Subcutaneous adipose tissue (tissue), 4 donors: ENCODE results near the gene GFRA4. TPM values are rescaled to one million over a fixed set of nuclear protein-coding genes. Genes with fewer than 3 reads are reported as not detected.

Source experiments
- CTCF ChIP-seq: fragments of 450-650 bp; IDR thresholded peaks from one replicate; pipeline ENCODE4 v1.5.1; 2016; ENCODE audit warnings: low read depth, mild to moderate bottlenecking, control low read depth, antibody characterized with exemption, moderate library complexity
- total RNA-seq, 4 donors: library from RNA; depleted of rRNA; stranded (reverse); fragments of >200 nt; gene quantifications; one replicate each; pipeline ENCODE4 v1.1.0, GENCODE V29; 2016

Gene GFRA4, protein sequence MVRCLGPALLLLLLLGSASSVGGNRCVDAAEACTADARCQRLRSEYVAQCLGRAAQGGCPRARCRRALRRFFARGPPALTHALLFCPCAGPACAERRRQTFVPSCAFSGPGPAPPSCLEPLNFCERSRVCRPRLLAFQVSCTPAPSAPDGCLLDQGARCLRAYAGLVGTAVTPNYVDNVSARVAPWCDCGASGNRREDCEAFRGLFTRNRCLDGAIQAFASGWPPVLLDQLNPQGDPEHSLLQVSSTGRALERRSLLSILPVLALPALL
- not detected for total RNA-seq

DNA sequence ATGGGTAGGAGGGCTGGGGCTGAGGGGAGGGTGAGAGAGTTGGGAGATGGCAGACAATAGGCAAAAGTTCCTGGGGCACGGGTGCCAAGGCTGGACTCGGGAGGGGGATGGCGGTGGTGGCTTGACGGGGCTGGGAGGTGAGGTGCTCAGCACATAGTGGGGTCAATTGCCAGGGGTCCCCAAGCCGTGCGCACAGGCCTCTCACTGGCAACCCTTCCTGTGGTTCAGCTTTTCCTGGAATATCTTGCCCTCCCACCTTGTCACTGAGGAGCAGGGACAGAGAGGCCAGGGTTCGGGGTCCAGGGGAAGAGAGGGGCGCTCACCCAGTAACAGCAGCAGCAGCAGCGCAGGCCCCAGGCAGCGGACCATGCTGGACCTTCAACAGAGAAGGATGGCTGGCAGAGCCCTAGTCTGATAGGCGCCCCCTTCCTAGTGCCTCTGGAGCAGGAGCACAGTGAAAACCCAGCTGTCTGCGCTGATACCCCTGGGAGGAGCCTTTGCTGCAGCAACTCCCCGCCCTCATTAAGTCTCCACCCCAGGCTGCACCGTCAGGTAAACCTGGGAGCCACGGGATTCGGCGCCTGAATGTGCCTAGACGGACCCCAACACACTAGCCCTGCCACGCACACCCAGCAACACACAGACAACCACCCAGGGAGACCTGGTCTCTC, at the start of gene GFRA4:
Gene GFRA4, minus strand, starts transcription at position 369 of the 671 bp plus-strand sequence. Its CDS starts 0 bp downstream, at position 369.
- no peak for TF ChIP-seq CTCF

DNA sequence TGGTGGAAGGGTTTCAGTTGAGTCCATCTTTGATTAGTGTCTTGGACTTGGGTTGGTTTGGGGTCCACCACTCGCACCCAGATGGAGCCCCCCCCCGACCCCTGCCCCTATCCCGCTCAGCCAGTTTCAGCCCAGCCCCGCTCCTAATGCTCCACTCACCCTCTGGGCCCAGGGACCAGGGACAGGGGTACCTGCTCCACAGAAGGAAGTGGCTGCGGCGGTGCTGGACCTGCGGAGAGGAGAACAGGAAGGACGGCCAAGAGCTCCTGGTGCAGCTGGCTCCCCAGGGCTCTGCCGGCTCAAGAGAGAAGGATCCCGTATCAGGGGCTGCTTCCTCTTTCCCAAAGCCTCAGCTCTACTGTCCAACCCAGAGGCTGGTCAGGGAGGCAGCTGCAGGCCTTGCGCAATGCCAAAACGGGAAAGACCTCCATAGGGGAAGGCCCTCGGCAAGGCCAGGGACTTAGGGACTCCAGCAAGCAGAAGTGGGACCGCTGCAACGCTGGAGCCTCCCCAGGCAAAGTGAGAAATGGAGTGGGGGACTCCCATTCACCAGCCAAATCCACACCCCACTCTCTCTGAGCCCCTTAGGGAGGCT, 49.2 kb upstream of the GFRA4 start, which contains the start of gene SIGLEC1:
Gene SIGLEC1, minus strand, starts transcription at position 322 of the 595 bp plus-strand sequence. CDS start 5,472 bp downstream, outside the sequence.
- no peak for TF ChIP-seq CTCF

GRCh38 chr20:3711484-3711941, 48.3 kb upstream of the GFRA4 start:
- TF ChIP-seq CTCF: no peak

DNA sequence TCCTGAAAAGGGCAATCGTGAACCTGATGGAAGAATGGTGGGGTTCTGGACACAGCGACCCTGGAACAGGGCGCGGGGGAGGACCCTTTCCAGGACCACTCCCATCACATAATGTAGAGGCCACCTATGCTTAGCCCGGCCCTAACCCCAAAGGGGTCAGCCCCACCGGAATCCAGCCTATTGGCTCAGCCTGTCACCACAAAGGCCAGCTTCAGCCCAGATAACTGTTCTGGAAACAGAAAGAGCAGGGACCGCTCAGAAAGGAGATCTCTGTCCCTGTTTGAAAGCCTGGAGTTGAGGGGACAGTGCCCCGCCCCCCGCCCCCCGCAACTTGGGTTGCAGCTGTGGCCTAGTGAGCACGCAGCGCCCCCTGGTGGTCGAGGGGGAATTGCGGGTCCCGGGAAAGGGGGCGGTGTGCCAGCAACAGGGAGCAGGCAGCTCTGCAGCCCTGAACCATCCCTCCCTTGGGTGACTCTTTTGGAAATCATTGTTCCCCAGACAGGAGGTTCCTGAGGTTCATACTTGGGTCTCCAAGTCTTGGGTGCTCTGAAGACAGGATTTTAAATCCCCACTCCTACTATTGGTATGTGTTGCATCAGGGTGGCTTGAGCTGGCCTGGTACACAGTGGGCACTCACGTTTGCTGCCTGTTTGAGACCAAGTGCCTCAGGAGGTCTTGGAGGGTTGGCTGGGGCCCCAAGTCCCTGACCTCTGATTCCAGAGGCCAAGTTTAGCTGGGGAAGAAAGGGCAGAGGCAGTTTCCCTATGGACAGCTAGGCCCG, 47.7 kb upstream of the GFRA4 start:
- TF ChIP-seq CTCF: no peak

GRCh38 chr20:3710011-3710466, 46.8 kb upstream of the GFRA4 start:
- no peak for TF ChIP-seq CTCF

GRCh38 chr20:3707508-3707899, 44.3 kb upstream of the GFRA4 start:
- no peak for TF ChIP-seq CTCF
